Measurements from ENCODE around the gene PLPP7.

The PLPP7 gene

GRCh38 chr9:131303381-131304321 lies 14.1 kb downstream of the PLPP7 start:
- DNase-seq (ENCODE audit: low read depth in 2 of 2): no peak

- no peak for DNase-seq (ENCODE audit: low read depth in 2 of 2)
Observed at GRCh38 chr9:131304676-131305355, 15.3 kb downstream of the PLPP7 start.

- no peak for DNase-seq (ENCODE audit: low read depth in 2 of 2)
Observed at GRCh38 chr9:131306397-131307004, 17.0 kb downstream of the PLPP7 start.

DNA sequence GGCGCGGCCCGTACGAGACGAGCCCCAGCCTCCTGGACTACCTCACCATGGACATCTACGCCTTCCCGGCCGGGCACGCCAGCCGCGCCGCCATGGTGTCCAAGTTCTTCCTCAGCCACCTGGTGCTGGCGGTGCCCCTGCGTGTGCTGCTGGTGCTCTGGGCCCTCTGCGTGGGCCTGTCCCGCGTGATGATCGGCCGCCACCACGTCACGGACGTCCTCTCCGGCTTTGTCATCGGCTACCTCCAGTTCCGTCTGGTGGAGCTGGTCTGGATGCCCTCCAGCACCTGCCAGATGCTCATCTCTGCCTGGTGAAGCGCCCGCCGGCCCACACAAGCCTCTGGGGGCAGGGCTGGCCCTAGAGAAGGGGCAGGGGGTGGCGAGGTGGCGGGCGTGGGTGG lies 18.5 kb downstream of the PLPP7 start:
- no peak for DNase-seq (ENCODE audit: low read depth in 2 of 2)

DNA sequence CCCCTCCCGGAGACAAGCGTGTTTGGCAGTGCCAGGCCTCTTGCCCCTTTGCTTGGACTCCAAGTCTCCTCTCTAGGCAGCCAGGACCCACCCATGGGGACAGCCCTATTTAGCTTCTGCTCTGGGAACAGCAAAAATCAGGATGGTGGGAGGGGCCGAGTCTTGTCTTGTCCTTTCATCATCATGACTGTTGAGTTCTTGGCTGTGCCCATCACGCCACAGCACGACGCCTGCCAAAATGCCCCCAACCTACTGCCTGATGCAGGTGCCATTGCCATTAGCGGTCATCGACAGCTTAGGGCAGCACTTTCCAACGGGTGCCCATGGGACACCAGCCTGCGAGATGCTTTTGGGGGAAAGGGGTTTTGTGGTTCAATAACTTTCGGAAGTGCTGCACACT lies 18.9 kb downstream of the PLPP7 start:
- no peak for DNase-seq (ENCODE audit: low read depth in 2 of 2)

DNA sequence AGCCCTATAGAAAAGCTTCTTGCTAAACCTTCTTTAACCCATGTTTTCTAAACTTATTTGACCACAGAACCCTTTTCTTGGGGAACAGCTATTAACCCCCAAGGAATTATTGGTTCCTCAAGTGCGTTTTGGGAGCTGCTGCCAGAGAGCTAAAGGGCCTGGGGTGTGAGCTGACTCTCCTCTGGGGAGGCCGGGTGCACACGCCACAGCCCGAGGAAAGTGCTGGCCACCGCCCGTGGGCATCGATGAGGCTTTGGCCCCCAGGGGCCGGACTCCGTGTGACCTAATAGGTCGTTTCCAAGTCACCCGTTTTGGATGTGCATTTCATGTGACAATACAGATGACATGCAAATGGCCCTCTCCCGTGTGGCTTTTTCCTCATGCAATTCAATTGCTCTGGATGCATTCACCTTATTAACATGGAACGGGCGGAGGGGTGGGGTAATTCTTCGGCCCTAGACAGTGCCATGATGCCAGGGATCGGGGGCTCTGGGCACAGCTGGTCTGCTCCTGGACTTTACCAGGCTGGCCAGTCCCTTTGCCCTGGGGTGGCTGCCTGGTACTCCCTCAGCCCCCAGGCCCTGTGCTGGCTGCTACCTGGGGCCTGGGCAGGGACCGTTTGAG lies 19.5 kb downstream of the PLPP7 start:
- no peak for DNase-seq (ENCODE audit: low read depth in 2 of 2)

DNA sequence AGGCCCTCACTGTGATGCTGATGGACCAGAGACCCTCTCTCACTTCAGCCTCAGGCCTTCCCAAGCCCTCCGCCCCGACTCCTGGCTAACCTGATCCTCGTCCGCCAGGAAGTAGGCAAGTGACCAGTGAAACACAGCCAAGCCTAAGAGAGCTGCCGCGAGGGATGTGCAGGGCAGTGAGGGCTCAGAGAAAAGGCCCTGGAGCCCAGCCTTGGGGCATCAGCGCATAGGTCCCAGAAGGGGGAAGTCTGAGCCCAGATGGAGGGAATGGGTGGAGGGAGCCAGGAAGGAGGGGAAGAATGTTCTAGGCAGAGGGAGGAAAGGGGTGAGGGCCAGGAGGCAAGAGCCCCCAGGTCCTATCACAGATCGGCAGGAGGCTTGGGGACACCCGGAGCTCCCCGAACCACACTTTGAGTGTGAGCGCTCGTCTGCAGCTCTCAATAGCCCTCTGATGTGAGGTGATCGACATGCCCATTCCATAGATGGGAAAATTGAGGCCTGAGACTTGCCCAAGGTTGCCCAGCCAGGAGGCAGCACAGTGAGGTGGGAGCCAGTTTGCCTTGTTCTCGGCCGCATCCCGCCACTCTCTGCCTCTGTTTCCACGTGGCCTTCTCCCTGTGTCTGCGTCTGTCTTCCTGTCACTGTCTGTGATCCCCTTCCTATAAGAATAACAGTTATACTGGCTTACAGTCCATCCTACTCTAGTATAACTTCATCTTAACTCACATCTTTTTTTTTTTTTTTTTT lies 20.2 kb downstream of the PLPP7 start:
- DNase-seq (ENCODE audit: low read depth in 2 of 2): no peak

GRCh38 chr9:131310833-131311554 lies 21.5 kb downstream of the PLPP7 start:
- peak; percentile 4 to 8 for DNase-seq (ENCODE audit: low read depth in 2 of 2)

- no peak for DNase-seq (ENCODE audit: low read depth in 2 of 2)
Observed at GRCh38 chr9:131312246-131312645, 22.7 kb downstream of the PLPP7 start.

GRCh38 chr9:131312822-131313770 lies 23.6 kb downstream of the PLPP7 start:
- DNase-seq (ENCODE audit: low read depth in 2 of 2): no peak

DNA sequence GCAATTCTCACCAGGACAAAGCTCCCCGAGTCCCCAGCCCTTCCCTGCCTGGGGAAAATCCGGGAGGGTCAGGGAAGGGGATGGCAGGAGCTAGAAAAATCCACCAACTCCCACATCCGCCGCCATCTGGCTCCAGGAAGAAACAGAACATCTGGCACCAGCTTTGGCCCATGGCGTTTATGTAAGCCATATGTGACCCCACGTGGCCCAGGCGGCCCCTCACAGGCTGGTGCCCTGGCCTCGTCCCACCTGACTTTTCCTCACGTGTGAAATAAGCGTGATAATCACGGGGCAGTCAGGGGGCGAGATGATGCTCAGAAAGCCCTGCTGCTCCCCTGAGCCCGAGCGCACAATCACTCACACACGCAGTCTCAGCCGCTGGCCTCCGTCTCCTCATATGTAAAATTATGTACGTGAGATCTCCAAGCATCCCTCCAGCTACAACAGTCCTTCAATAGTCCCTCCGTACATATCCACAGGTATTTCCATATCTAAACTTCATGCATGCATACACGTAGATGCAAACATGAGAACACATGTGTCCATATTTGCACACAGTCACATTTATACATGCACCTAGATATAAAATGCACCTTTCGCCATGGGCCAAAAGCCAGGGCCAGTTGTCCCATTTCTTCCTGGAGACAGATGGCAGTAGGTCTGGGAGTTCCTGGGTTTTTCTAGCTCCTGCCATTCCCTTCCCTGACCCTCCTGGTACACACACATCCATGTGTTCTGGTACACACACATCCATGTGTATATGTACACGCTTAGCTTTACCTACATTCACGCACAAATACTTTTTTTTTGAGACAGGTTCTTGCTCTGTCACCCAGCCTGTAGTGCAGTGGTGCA lies 28.9 kb downstream of the PLPP7 start:
- no peak for DNase-seq (ENCODE audit: low read depth in 2 of 2)

- DNase-seq (ENCODE audit: low read depth in 2 of 2): no peak
Observed at GRCh38 chr9:131319486-131319885, 30.0 kb downstream of the PLPP7 start.

DNA sequence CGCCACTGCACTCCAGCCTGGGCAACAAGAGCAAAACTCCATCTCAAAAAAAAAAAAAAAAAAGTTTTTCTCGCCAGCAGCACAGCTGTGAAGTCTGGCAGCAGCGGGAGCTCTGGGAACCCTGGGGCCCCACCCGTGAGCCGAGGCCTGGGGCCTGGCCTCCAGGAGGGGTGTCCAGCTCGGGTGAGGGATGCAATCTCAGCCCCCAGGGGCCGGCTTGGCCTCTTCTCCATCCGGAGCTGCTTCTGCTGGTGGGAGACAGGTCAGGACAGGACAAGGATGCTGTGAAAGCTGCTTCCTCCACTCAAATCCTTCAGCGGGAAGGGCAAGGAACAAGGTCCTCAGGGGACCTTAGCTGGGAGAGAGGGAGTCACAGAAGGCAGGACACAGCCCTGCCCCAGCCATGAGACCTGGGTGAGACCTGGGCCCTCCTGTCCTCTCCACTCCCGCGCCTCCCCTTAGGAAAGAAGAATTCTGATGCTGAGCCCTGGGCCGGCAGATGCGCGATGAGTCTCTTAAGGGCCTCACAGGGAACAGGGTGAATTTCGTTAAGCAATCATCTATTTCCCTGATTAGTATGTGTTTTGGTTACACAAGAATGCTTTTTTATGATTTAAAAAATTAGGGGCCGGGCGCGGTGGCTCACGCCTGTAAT lies 30.6 kb downstream of the PLPP7 start:
- no peak for DNase-seq (ENCODE audit: low read depth in 2 of 2)

GRCh38 chr9:131323629-131324028 lies 34.1 kb downstream of the PLPP7 start:
- no peak for DNase-seq (ENCODE audit: low read depth in 2 of 2)

DNA sequence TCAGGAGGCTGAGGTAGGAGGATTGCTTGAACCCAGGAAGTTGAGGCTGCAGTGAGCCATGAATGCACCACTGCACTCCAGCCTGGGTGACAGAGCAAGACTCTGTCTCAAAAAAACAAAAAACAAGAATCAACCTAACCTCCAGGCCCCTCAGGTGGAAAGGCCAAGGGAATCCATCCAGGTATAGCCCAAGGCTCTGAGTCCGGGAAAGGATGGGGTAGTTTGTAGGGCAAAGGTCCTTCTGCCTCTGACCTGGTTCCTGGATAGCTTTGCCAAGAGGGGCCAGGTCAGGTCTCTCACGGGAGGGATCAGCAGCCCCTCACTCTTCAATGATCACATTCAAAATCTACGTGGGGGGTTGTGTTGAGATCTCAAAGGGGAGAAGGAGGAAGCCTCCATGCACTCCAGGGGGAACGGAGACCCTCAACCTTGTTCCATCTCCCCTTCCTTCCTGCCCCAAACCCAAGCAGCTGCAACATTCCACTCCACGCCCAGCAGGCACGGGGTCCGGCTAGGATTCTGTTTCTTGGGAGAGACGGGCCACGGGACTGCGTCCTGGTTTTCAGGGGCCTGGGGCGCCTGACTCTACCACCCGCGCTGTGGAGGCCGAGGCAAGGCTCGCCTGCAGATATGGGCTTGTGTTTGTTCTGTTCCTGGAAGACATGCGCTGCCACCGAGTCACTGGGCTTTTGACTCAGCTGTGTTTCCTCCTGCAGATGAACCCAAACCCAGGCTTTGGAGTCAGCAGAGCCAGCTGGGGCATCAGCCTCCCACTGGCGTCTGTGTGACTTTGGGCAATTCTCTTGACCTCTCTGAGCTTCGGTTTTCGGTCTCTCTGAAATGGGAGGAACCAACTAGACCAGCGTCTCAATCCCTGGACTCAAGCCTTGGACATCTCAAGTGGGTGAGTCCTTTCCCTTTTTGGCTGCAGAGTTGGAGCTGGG lies 35.5 kb downstream of the PLPP7 start:
- DNase-seq (ENCODE audit: low read depth in 2 of 2): no peak

DNA sequence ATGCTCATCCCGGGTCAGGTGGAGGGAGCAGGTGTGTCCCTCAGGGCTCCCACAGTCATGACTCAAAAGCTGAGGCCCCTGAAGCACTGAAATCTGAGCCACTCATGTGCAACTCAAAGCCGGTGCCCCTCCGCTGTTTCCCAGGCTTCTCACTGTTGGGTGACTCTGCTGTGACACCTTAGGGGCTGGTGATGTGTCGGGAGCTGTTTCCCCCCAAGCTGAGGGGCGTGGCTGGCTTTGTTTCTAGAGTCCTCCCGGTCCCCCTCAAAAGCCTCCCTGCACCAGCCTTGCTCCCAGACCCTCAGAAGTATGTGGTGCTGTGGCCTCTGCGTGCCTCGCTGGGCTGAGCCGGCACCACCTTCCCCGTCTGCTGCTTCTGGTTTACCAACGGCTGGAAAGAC lies 39.7 kb downstream of the PLPP7 start:
- no peak for DNase-seq (ENCODE audit: low read depth in 2 of 2)
